HepG2 (cell line): ENCODE data around the gene DNM1. TPM values are rescaled to one million over a fixed set of nuclear protein-coding genes. Genes with fewer than 3 reads are reported as not detected.

Source experiments
- AKNA ChIP-seq: sonication (generic); formaldehyde crosslinking; IDR thresholded peaks from 2 replicates; pipeline ENCODE4 v1.4.0; 2020; ENCODE audit warnings: missing genetic modification reagents, borderline replicate concordance
- ATF3 ChIP-seq: sonication (generic); formaldehyde crosslinking; IDR thresholded peaks from 2 replicates; pipeline ENCODE4 v1.4.0; 2020; ENCODE audit warnings: missing genetic modification reagents
- DNMT3B ChIP-seq: conservative IDR thresholded peaks from 2 replicates; pipeline ENCODE4 v1.6.1; 2016; ENCODE audit warnings: missing biosample characterization, control low read depth
- HES4 ChIP-seq: sonication (generic); formaldehyde crosslinking; IDR thresholded peaks from 2 replicates; pipeline ENCODE4 v1.9.0; 2021; ENCODE audit warnings: mild to moderate bottlenecking, missing genetic modification reagents, borderline replicate concordance
- KLF9 ChIP-seq: IDR thresholded peaks from 2 replicates; pipeline ENCODE4 v1.6.1; 2016; ENCODE audit warnings: low read depth
- TCF7 ChIP-seq: sonication (generic); IDR thresholded peaks from 2 replicates; pipeline ENCODE4 v1.6.1; 2016; ENCODE audit warnings: antibody characterized with exemption, low read depth
- ZBTB40 ChIP-seq, 2 experiments: fragments of 450-650 bp in 1 of 2; sonication (generic) in 1 of 2; formaldehyde crosslinking in 1 of 2; IDR thresholded peaks; 2 replicates each; pipeline versions ENCODE4 v1.6.1 to v1.8.0; 2016 to 2022; ENCODE audit warnings: antibody characterized with exemption in 1 of 2, mild to moderate bottlenecking in 1 of 2, missing genetic modification reagents in 1 of 2
- ZNF343 ChIP-seq: sonication (generic); formaldehyde crosslinking; IDR thresholded peaks from 2 replicates; pipeline ENCODE4 v1.4.0; 2020; ENCODE audit warnings: mild to moderate bottlenecking, missing genetic modification reagents
- ZNF550 ChIP-seq: sonication (generic); formaldehyde crosslinking; IDR thresholded peaks from 2 replicates; pipeline ENCODE4 v1.4.0; 2020; ENCODE audit warnings: mild to moderate bottlenecking, missing genetic modification reagents, borderline replicate concordance
- ZNF720 ChIP-seq: sonication (generic); formaldehyde crosslinking; IDR thresholded peaks from 2 replicates; pipeline ENCODE4 v1.4.0; 2020; ENCODE audit warnings: missing genetic modification reagents
- polyA plus RNA-seq, 8 experiments: library from polyadenylated mRNA; depleted of rRNA in 3 of 8; stranded (reverse) in 7 of 8; unstranded in 1 of 8; fragments of >200 nt; fragmentation: Illumina TruSeq in 4 of 8; extraction: Trizol in 4 of 8; gene quantifications; 2 replicates each; pipeline versions ENCODE4 v1.2.1 to v1.2.3, GENCODE V29; 2011 to 2016; ENCODE audit warnings: low read depth in 4 of 8, missing spikeins in 1 of 8, mixed read lengths in 1 of 8; ENCODE audit not compliant: insufficient read depth in 1 of 8
- total RNA-seq, 5 experiments: library from RNA; depleted of rRNA; stranded (reverse); fragments of >200 nt; fragmentation: Illumina TruSeq; extraction: Trizol; gene quantifications; 2 replicates each; pipeline ENCODE4 v1.2.3, GENCODE V29; 2016; ENCODE audit warnings: low read depth in 1 of 5
- TF ChIP-seq, protein P1 (sequence below): sonication (generic); formaldehyde crosslinking; IDR thresholded peaks from 2 replicates; pipeline ENCODE4 v1.5.0; 2020; ENCODE audit warnings: mild to moderate bottlenecking, missing genetic modification reagents

The DNM1 gene
- total and polyA plus RNA-seq, 2 of the 13 experiments (the other 11 are each of a cell fraction or from before 2014, with no cell fraction given) = 0.13 to 0.58 TPM

DNA sequence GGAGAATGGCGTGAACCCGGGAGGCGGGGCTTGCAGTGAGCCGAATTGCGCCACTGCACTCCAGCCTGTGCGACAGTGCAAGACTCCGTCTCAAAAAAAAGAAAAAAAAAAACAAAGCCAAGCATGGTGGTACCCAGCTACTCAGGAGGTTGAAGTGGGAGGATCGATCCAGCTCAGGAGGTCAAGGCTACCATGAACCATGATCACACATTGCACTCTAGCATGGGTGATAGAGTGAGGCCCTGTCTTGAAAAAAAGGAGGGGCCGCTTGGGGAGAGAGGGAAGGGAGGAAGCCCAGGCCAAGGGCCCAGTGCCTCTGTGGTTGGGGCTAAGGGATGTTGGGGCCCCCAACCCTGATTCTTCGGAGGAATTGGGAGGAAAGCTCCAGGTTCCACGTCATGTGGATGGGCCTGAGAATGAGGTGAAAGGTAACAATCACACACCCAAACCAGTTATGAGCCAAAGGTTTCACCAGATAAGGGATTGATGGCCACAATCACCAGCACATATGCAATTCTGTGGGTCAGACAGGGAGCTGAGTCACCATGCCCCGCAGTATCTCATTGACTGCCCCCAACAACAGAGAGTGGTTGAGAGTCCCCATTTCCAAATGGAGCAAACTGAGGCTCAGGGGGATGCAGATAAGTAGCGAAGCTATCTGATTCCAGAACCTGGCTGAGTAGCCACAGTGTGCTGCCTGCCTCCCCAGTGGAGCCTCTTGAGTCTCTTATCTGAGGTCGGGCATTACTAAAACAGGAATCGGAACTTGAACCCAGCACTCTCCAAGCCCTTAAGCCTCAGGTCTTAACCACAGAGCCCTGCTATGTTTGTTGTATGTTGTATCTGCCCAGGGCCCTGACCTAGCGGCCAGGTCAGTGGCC, 93.4 kb downstream of the DNM1 start (continued):
- TF ChIP-seq ZBTB40 (IDR thresholded peaks at IDR 0.05) = no peak
- TF ChIP-seq ZBTB40 (CRISPR knock-in tag; IDR thresholded peaks at IDR 0.05) = no peak
- no peak for TF ChIP-seq ZNF550 (CRISPR knock-in tag)
- no peak for TF ChIP-seq TCF7
- no peak for TF ChIP-seq ZNF720 (CRISPR knock-in tag)
- TF ChIP-seq DNMT3B (CRISPR knock-in tag) = no peak
- no peak for TF ChIP-seq KLF9
- TF ChIP-seq, protein P1, sequence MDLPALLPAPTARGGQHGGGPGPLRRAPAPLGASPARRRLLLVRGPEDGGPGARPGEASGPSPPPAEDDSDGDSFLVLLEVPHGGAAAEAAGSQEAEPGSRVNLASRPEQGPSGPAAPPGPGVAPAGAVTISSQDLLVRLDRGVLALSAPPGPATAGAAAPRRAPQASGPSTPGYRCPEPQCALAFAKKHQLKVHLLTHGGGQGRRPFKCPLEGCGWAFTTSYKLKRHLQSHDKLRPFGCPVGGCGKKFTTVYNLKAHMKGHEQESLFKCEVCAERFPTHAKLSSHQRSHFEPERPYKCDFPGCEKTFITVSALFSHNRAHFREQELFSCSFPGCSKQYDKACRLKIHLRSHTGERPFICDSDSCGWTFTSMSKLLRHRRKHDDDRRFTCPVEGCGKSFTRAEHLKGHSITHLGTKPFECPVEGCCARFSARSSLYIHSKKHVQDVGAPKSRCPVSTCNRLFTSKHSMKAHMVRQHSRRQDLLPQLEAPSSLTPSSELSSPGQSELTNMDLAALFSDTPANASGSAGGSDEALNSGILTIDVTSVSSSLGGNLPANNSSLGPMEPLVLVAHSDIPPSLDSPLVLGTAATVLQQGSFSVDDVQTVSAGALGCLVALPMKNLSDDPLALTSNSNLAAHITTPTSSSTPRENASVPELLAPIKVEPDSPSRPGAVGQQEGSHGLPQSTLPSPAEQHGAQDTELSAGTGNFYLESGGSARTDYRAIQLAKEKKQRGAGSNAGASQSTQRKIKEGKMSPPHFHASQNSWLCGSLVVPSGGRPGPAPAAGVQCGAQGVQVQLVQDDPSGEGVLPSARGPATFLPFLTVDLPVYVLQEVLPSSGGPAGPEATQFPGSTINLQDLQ (CRISPR knock-in tag) = no peak
- no peak for TF ChIP-seq AKNA
- no peak for TF ChIP-seq HES4
- no peak for TF ChIP-seq ZNF343 (CRISPR knock-in tag)
- TF ChIP-seq ATF3 (CRISPR knock-in tag) = no peak
